K562 (cell line): Measurements from ENCODE around the gene TMEM120B. TPM values are rescaled to one million over a fixed set of nuclear protein-coding genes. Genes with fewer than 3 reads are reported as not detected.
A peak's percentile ranks its signal among the peaks of the same experiment; 100 is the strongest.

Experiments
- ATAC-seq: fragments of 200-7000 bp; cut with Tn5 transposase; 3 replicates; pipeline ENCODE4 v1.9.1; 2020; ENCODE audit warnings: moderate library complexity
- BruUV-seq: library from RNA; stranded (reverse); fragments of 400-500 nt; replicated peaks from 2 replicates; lab custom pipeline; 2021; lab: Mats Ljungman, UMichigan
- CTCF ChIA-PET: fragments of 300-600 bp; formaldehyde crosslinking; extraction: SDS; loops from one replicate; lab custom pipeline; 2021; ENCODE audit warnings: low intra/inter-chr PET ratio; lab: Yijun Ruan, JAX
- POLR2A ChIA-PET: fragments of 300-600, 350-650 bp; sonication (Branson Sonifier 250); formaldehyde crosslinking; extraction: SDS; loops from one replicate; lab custom pipeline; 2021; ENCODE audit warnings: antibody characterized with exemption, inconsistent platforms; lab: Yijun Ruan, JAX
- DNase-seq, 4 experiments: peaks; one replicate each; pipeline versions ENCODE4 v3.0.0 to v3.0.0-alpha.2; 2011 to 2018; ENCODE audit warnings: low spot score in 3 of 4, mixed read lengths in 3 of 4; ENCODE audit errors: extremely low read depth in 1 of 4
- FAIRE-seq: peaks from 2 replicates; lab custom pipeline; 2011; peaks lifted over from hg19 to GRCh38; lab: Jason Lieb, UNC
- H2AFZ ChIP-seq: 2 replicates; pipeline ENCODE4 v1.6.0; 2011; ENCODE audit warnings: low read depth, low read length, control low read depth, inconsistent platforms
- H3K27ac ChIP-seq: fragments of 200-600 bp; 3 replicates; pipeline ENCODE4 v1.8.0; 2011; ENCODE audit warnings: low read depth, mild to moderate bottlenecking, control low read depth, inconsistent platforms, low read length, moderate library complexity, mixed read lengths; ENCODE audit errors: extremely low read depth
- H3K27me3 ChIP-seq, 2 experiments: fragments of 300-600 bp in 1 of 2; 2 replicates in 1 of 2; 3 replicates in 1 of 2; pipeline versions ENCODE4 v1.6.0 to v1.8.0; 2011; ENCODE audit warnings: inconsistent platforms in 2 of 2, low read length in 2 of 2, mild to moderate bottlenecking in 1 of 2, mixed read lengths in 1 of 2, moderate library complexity in 1 of 2; ENCODE audit not compliant: control insufficient read depth in 2 of 2, insufficient read depth in 2 of 2
- H3K36me3 ChIP-seq: fragments of 300-600 bp; 3 replicates; pipeline ENCODE4 v1.8.0; 2011; ENCODE audit warnings: mild to moderate bottlenecking, low read length, inconsistent platforms; ENCODE audit not compliant: control insufficient read depth, insufficient read depth
- H3K4me1 ChIP-seq, 2 experiments: fragments of 200-600 bp in 1 of 2; replicated peaks in 1 of 2; 2 replicates in 1 of 2; 3 replicates in 1 of 2; pipeline versions ENCODE4 v1.5.1 to v1.8.0; 2011; ENCODE audit warnings: inconsistent platforms in 2 of 2, low read length in 2 of 2, mild to moderate bottlenecking in 1 of 2, mixed read lengths in 1 of 2, moderate library complexity in 1 of 2; ENCODE audit not compliant: control insufficient read depth in 2 of 2, insufficient read depth in 2 of 2
- H3K4me2 ChIP-seq: 2 replicates; pipeline ENCODE4 v1.6.1; 2011; ENCODE audit warnings: low read length, control low read depth, inconsistent platforms, mixed read lengths; ENCODE audit not compliant: insufficient read depth
- H3K4me3 ChIP-seq: fragments of 200-600 bp; sonication (generic), shearing (Covaris generic); 2 replicates; pipeline ENCODE4 v1.5.1; 2016; ENCODE audit warnings: control low read depth, inconsistent platforms
- H3K79me2 ChIP-seq: fragments of 200-600 bp; 3 replicates; pipeline ENCODE4 v1.8.0; 2011; ENCODE audit warnings: low read length, inconsistent platforms; ENCODE audit not compliant: control insufficient read depth, insufficient read depth
- H3K9ac ChIP-seq, 2 experiments: 2 replicates each; pipeline versions ENCODE4 v1.6.0 to v1.6.1; 2011; ENCODE audit warnings: low read depth in 2 of 2, low read length in 2 of 2, control low read depth in 1 of 2, inconsistent platforms in 1 of 2, mild to moderate bottlenecking in 1 of 2, mixed read lengths in 1 of 2; ENCODE audit not compliant: insufficient read depth in 1 of 2
- H3K9me1 ChIP-seq: one replicate; pipeline ENCODE4 v1.6.0; 2011; ENCODE audit warnings: inconsistent platforms, mild to moderate bottlenecking, low read length, moderate library complexity; ENCODE audit not compliant: control insufficient read depth, insufficient read depth
- H3K9me3 ChIP-seq: replicated peaks from 2 replicates; pipeline ENCODE4 v1.5.1; 2011; ENCODE audit warnings: low read depth, low read length, inconsistent platforms; ENCODE audit not compliant: control insufficient read depth, insufficient read depth
- H4K20me1 ChIP-seq: replicated peaks from 2 replicates; pipeline ENCODE4 v1.6.1; 2011; ENCODE audit warnings: low read length, inconsistent platforms, mixed read lengths; ENCODE audit not compliant: control insufficient read depth, insufficient read depth
- HNRNPL ChIP-seq: fragments of 200-400 bp; formaldehyde crosslinking; IDR thresholded peaks from 2 replicates; pipeline ENCODE4 v1.6.1; 2017; ENCODE audit warnings: low read depth, mild to moderate bottlenecking, low read length
- POLR2G ChIP-seq: fragments of 200-400 bp; formaldehyde crosslinking; IDR thresholded peaks from 2 replicates; pipeline ENCODE4 v1.6.1; 2017; ENCODE audit warnings: low read depth, mild to moderate bottlenecking, antibody characterized with exemption, low read length, moderate library complexity
- RBFOX2 ChIP-seq: fragments of 200-400 bp; formaldehyde crosslinking; IDR thresholded peaks from 2 replicates; pipeline ENCODE4 v1.6.1; 2017; ENCODE audit warnings: low read depth, mild to moderate bottlenecking, low read length, moderate library complexity
- THRAP3 ChIP-seq: fragments of 450-650 bp; IDR thresholded peaks from 2 replicates; pipeline ENCODE4 v1.6.1; 2016; ENCODE audit warnings: mild to moderate bottlenecking, inconsistent platforms, borderline replicate concordance
- WGBS: fragments of 100-300 bp; shearing (Covaris generic); methylation state at CpG from one replicate; pipeline ENCODE4 v1.1.6; 2016; ENCODE audit warnings: low coverage, mixed read lengths; ENCODE audit not compliant: insufficient coverage; ENCODE audit errors: missing lambda C conversion rate; 5-methylcytosine and 5-hydroxymethylcytosine counted together
- in situ Hi-C: fragments of 300-500 bp; cut with MboI; formaldehyde crosslinking; loops from 4 replicates; pipeline ENCODE4 v1.15.0; 2018; ENCODE audit warnings: inconsistent platforms, mixed read lengths
- intact Hi-C: fragments of 100-400 bp; cut with micrococcal nuclease; formaldehyde crosslinking; loops from 2 replicates; pipeline ENCODE4 v1.14.2; 2022
- polyA plus RNA-seq, 8 experiments: library from polyadenylated mRNA; depleted of rRNA in 4 of 8; stranded (reverse) in 5 of 8; unstranded in 3 of 8; fragments of >200 nt; fragmentation: Nextera tagmentation in 2 of 8; fragmentation: Illumina TruSeq in 1 of 8; extraction: Ambion mirVana in 2 of 8; extraction: Trizol in 1 of 8; gene quantifications; 2 replicates each; pipeline versions ENCODE4 v1.2.1 to v1.2.3, GENCODE V29; 2011 to 2014; ENCODE audit warnings: inconsistent platforms in 1 of 8, missing spikeins in 1 of 8
- total RNA-seq, 7 experiments: library from RNA; depleted of rRNA in 6 of 7; stranded (reverse); fragments of >200 nt in 6 of 7; fragmentation: Illumina TruSeq in 2 of 7; extraction: Trizol in 2 of 7; gene quantifications; 2 replicates each; pipeline versions ENCODE4 v1.2.1 to v1.2.3, GENCODE V29; 2011 to 2021; ENCODE audit warnings: low replicate concordance in 1 of 7

The TMEM120B gene
- total and polyA plus RNA-seq, 9 of the 15 experiments (the other 6 are each of a cell fraction or from before 2014, with no cell fraction given) = 1.7 to 18.6 (median 7.4) TPM

GRCh38 chr12:121827351-121828099, 115.0 kb downstream of the TMEM120B start:
- TF ChIP-seq HNRNPL (0 out of 2 replicates have a peak, but pooled peaks have one; percentile 43), RBFOX2 (0 out of 2 replicates have a peak, but pooled peaks have one; percentile 26), THRAP3 (no peak), POLR2G (peak; percentile 58)
- TF ChIP-seq, all 486 proteins: peak for 3

More at GRCh38 chr12:121827351-121828099, 115.0 kb downstream of the TMEM120B start:
- Histone ChIP-seq H3K9ac (no peak overlapping the region; a peak in 1 of 4 replicates), H3K4me1 (peaks cover 0 to 25% of the 10 kb centered on the region in 2 experiments; a peak in 2 of 5 replicates), H3K27ac (no peak overlapping the region), H3K9me1 (no peaks in the 10 kb centered on the region), H3K4me2 (no peak overlapping the region), H3K36me3 (peaks cover 85% of the 10 kb centered on the region), H2AFZ (no peak overlapping the region), H3K79me2 (no peaks in the 10 kb centered on the region), H3K27me3 (no peaks in the 10 kb centered on the region), H3K9me3 (no peaks in the 10 kb centered on the region), H4K20me1 (no peaks in the 10 kb centered on the region; the same call in 1 of the 2 replicates), H3K4me3 (no peak overlapping the region)
- ChIA-PET POLR2A (interaction anchor here (0.7 to 3.3 kb wide), 6 partner anchors 10 to 89 kb away, joined by 3 to 21 read pairs (median 8); no protein-coding TSS in a partner anchor), CTCF (no interaction called here)
- ATAC-seq = no peak
- in situ Hi-C loops = loop anchor here (25.0 kb wide), 1 partner anchor 1560 kb away; the partner anchor contains the start of gene KMT5A
- no peak for FAIRE-seq
- intact Hi-C loops = no loop called here
- BruUV-seq = no TSS peak
- DNase-seq = no peak
- 96% methylated on average over 34 of the region's 48 CpGs for WGBS
